GM19452 (cell line): ENCODE data around the gene ZNF276.
A peak's percentile ranks its signal among the peaks of the same experiment; 100 is the strongest.
"Not testable (repeated sequence)": the region's sequence is repeated elsewhere in the genome, so short reads cannot be mapped to it uniquely, and the experiment has no call there.

Experiments used
- ATAC-seq: cut with Tn5 transposase; IDR thresholded peaks from one replicate; pipeline ENCODE4 v1.9.1; 2021; ENCODE audit not compliant: unreplicated experiment

The ZNF276 gene

GRCh38 chr16:89695875-89696669 lies 25.3 kb upstream of the ZNF276 start:
- no peak for ATAC-seq

- no peak for ATAC-seq
Observed at GRCh38 chr16:89696670-89697128, 24.6 kb upstream of the ZNF276 start.

GRCh38 chr16:89697161-89697615 lies 24.1 kb upstream of the ZNF276 start:
- no peak for ATAC-seq

GRCh38 chr16:89697616-89698331 lies 23.6 kb upstream of the ZNF276 start:
- ATAC-seq: no peak

GRCh38 chr16:89698717-89699116 lies 22.6 kb upstream of the ZNF276 start:
- ATAC-seq: not testable (repeated sequence)

GRCh38 chr16:89699629-89700099 lies 21.7 kb upstream of the ZNF276 start:
- ATAC-seq: not testable (repeated sequence)

DNA sequence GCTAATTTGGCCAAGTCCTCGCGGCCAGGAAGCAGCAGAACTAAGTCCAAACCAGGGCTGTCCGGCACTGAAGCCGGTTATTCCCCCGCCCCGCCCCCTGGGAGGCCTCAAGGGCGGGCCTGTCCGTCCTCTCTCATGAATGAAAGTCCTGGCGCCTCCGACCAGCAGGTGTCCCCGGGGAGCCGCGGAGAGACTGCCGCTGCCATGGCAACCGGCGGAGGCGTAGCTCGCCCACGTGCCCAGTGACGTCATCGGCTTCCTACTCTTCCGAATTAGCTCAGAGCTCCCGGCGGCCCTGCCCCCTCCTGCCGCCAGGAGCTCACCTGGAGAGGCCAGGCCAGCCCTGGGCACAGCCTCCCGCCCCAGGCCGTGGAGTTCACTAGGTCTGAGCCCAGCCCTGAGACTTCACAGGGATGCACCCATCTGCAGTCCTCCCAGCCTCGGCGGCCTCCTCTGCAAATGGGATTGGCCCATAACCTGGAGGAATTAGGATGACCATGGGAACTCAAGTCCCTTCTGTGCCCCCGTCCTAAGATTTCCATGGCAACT lies 21.2 kb upstream of the ZNF276 start:
- ATAC-seq: peak; percentile 28

- peak; percentile 12 for ATAC-seq
Observed at GRCh38 chr16:89700649-89701424, 20.5 kb upstream of the ZNF276 start.

DNA sequence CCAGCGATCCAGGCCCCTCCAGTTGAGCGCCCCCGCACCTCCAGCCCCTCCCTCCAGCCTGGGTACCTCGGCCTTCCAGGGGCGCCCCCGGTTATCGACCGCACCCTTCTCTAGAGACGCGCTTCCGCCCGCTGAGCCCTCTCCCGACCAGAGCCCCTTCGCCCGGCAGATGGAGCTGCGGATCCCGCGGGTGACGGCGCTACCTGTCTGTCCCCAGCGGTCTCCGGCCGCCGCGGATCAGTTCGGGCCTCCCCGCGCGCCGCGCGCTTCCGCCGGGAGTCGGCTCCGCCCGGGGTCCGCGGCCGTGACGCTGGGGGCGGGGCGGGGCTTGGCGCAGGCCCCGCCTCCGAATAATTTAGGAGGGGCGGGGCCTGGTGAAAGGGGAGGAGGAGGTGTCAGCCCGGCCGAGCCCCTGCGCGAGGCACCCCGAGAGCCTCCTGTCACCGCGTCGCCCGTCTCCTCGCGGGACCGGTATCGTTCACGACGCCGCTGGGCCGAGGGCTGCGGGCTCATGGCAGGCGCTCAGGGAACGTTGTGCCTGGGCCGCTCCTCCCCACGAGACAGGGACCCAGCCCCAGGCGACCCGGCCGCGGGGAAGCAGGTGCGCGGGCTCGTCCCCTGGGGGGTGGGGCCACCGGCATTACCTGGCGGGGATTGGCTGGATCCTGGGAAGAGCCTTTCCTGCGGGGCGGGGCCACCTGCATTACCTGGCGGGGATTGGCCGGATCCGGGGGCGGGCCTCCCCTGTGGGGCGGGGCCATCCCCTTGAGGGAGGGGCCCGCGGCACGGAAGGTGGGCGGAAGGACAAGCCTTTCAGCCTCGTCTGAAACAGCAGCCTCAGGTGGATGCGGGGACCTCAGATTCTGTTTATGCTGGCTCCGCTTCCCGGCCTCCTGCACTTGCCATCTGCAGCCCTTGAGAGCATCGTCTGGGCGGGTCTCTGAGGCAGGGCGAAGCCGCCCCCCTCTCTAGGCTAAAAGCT lies 19.6 kb upstream of the ZNF276 start, which contains the start of gene SPATA2L:
Gene SPATA2L (minus strand): TSS at position 281 of the 982 bp plus-strand sequence. CDS start 473 bp downstream, outside the sequence.
- peak; percentile 70 for ATAC-seq

DNA sequence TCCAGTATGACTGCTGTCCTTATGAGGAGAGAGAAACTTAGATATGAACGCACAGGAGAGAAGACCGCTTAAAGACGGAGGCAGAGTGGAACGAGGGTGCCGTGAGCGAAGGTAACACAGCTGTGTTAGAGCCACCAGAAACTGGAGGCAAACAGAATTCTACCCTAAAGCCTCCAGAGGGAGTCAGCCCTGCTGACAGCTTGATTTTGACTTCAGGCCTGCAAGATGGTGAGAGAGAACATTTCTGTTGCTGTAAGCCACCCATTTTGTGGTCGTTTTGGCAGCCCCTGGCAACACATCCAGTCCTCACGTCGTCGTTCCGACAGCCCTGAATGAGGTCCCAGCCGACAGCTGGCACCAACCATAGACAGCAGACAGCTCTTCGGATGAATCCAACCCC lies 17.1 kb upstream of the ZNF276 start:
- no peak for ATAC-seq

DNA sequence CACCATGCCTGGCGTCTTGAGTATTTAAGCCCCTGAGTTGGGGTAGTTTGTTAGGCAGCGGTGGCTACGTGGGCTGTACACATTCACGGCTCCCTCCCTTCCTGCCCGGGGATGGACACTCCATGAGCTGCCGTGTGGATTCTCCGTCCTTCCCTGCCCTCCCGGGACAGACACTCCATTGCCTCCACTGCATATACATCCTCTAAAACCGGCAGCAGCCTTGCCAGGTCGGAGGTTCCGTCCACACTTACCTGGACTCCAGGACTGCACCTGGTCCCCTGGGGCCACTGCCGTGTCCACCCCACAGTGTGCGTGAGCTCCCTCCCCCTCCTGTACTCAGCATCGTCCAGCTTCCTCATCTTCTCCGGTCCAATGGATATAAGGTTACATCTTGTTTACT lies 16.3 kb upstream of the ZNF276 start:
- no peak for ATAC-seq

GRCh38 chr16:89706518-89707260 lies 14.6 kb upstream of the ZNF276 start:
- ATAC-seq: no peak

- no peak for ATAC-seq
Observed at GRCh38 chr16:89707695-89708094, 13.6 kb upstream of the ZNF276 start.

DNA sequence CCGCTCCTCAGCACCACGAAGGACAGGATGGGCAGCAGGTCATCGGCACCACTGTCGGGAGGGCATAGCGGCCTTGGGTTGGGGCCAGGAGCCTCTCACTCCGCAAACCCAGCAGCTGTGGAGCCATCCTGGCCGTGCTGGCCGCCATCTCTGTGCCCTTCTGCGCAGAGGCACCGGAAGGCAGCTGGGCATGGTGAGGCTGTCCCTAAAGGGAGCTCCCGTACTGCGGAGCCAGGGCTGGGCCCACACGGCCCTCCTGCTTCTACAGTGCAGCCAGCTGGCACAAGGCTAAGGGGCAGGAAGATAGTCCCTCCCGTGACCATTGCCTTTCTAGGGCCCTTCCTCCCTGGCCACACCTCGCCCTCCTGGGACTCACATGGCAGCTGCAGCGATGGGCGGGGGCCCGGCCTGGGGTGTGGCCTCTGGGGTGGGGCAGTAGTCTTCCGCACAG lies 12.8 kb upstream of the ZNF276 start:
- ATAC-seq: no peak

- no peak for ATAC-seq
Observed at GRCh38 chr16:89709166-89709565, 12.2 kb upstream of the ZNF276 start.

DNA sequence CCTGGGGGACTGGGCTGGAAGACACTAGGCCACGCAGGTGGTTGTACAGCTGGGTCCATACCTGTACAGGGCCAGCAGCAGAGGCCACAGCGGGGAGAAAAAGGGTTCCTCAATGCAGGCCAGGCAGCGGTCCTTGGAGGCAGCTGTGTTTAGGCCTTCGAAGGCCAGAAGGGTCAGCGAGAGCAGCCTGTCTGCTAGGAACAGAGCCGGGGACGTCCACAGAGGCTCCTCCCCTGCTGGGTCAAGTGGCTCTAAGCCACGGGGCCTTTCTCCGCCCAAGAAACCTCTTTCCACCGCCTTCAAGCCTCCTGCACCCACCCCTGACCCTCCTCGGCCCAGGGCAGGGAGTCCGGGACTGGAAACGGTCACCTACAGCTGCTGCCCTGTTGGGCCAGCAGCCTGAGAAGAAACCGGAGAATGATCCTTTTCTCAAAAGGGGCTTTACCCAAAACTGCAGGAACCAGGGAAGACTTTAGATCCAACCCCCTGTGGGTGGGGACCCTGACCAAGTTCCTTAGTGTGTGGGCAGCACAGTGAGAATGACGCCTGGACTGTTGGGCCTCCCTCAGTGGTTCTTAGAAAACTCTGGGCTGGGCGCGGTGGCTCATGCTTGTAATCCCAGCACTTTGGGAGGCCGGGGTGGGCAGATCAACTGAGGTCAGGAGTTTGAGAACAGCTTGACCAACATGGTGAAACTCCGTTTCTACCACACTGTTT lies 11.5 kb upstream of the ZNF276 start:
- ATAC-seq: no peak

GRCh38 chr16:89710709-89711564 lies 10.4 kb upstream of the ZNF276 start:
- no peak for ATAC-seq
